ENCODE measurements around the gene UBE2F. TPM values are rescaled to one million over a fixed set of nuclear protein-coding genes. Genes with fewer than 3 reads are reported as not detected.

The UBE2F gene
- total RNA-seq, 1 experiment from 2014 or later = 62.1 TPM

- Histone ChIP-seq H2AFZ (ENCODE audit: low read length) (no peak overlapping the region), H2AK5ac (ENCODE audit: insufficient read length, low read length) (no peak overlapping the region), H3K9me3 (ENCODE audit: control insufficient read depth, low read depth, low read length) (no peaks in the 10 kb centered on the region), H2BK15ac (ENCODE audit: low read depth, low read length) (no peak overlapping the region), H2BK20ac (ENCODE audit: low read depth, low read length, poor library complexity, severe bottlenecking) (no peak overlapping the region), H3K79me1 (ENCODE audit: insufficient read depth, low read depth, low read length, poor library complexity, severe bottlenecking) (no peaks in the 10 kb centered on the region), H3K14ac (ENCODE audit: insufficient read depth, low read length) (no peak overlapping the region), H3K4me2 (ENCODE audit: insufficient read depth, insufficient read length, low read length) (no peak overlapping the region), H2BK12ac (ENCODE audit: insufficient read length, low read depth, low read length) (no peak overlapping the region), H3K18ac (ENCODE audit: insufficient read length, low read depth, low read length) (no peak overlapping the region), H3K23ac (ENCODE audit: insufficient read length, low read depth, low read length) (no peak overlapping the region), H3K4me1 (ENCODE audit: insufficient read depth, low read length) (no peaks in the 10 kb centered on the region), H3K23me2 (ENCODE audit: insufficient read length, low read depth, low read length, poor library complexity, severe bottlenecking) (no peaks in the 10 kb centered on the region), H4K8ac (replicated peaks; ENCODE audit: insufficient read length, low read depth, low read length) (no peak overlapping the region), H3T11ph (ENCODE audit: low read length) (no peak overlapping the region), H3K4ac (ENCODE audit: low read depth, low read length) (no peak overlapping the region), H3K27me3 (ENCODE audit: insufficient read depth, low read length) (no peaks in the 10 kb centered on the region), H3K56ac (ENCODE audit: insufficient read length, low read depth, low read length) (no peak overlapping the region), H4K5ac (ENCODE audit: insufficient read length, low read depth, low read length) (no peak overlapping the region), H4K20me1 (ENCODE audit: control insufficient read depth, insufficient read depth, insufficient read length) (no peaks in the 10 kb centered on the region), H2BK5ac (ENCODE audit: insufficient read length, low read length) (no peak overlapping the region), H3K79me2 (ENCODE audit: insufficient read depth, low read length) (no peaks in the 10 kb centered on the region), H4K91ac (ENCODE audit: insufficient read length, low read depth, low read length) (no peak overlapping the region), H2BK120ac (ENCODE audit: low read depth, low read length, poor library complexity, severe bottlenecking) (no peak overlapping the region), H3K9ac (ENCODE audit: extremely low read depth, insufficient read length, low read length) (no peak overlapping the region), H3K27ac (ENCODE audit: insufficient read length, low read depth, low read length) (no peak overlapping the region)
- DNase-seq = no peak
- Mint-ChIP-seq H3K27me3 (ENCODE audit: low read depth) (peaks cover 27% of the 10 kb centered on the region), H3K36me3 (ENCODE audit: insufficient read depth in 1 of 3, low read depth in 3 of 3) (no peaks in the 10 kb centered on the region), H3K4me1 (peaks cover 4 to 9% of the 10 kb centered on the region in 2 experiments), H3K4me3 (no peak overlapping the region), H3K27ac (no peak overlapping the region), H3K9me3 (no peaks in the 10 kb centered on the region)
- WGBS (ENCODE audit: extremely low coverage, insufficient read length, low lambda C conversion rate) = no CpG with 5 or more reads among the region's 10 CpGs
- no peak for TF ChIP-seq CTCF (conservative IDR thresholded peaks at IDR 0.05)
These were observed 44.8 kb upstream of the UBE2F start for GRCh38 chr2:237921967-237922492.

All from H9 (cell line).